Nucleus accumbens (tissue), 56 donors: ENCODE data around the gene ELMO1.
A peak's percentile ranks its signal among the peaks of the same experiment; 100 is the strongest.
"Not testable (repeated sequence)": the region's sequence is repeated elsewhere in the genome, so short reads cannot be mapped to it uniquely, and the experiment has no call there.

ENCODE experiments used
- DNase-seq, 56 donors: peaks; one replicate each; lab custom pipeline; 2025; lab: John Stamatoyannopoulos, UW

The ELMO1 gene

GRCh38 chr7:37173670-37174069, 275.0 kb downstream of the ELMO1 start:
- DNase-seq, result no peak

GRCh38 chr7:37162106-37162505, 286.6 kb downstream of the ELMO1 start:
- no peak for DNase-seq

GRCh38 chr7:37160656-37161055, 288.0 kb downstream of the ELMO1 start:
- no peak for DNase-seq

- DNase-seq, result no peak
These were observed 295.3 kb downstream of the ELMO1 start for GRCh38 chr7:37153376-37153775.

- no peak for DNase-seq
These were observed 296.8 kb downstream of the ELMO1 start for GRCh38 chr7:37151741-37152413.

- DNase-seq, result no peak
These were observed 297.8 kb downstream of the ELMO1 start for GRCh38 chr7:37150856-37151255.

GRCh38 chr7:37150180-37150579, 298.5 kb downstream of the ELMO1 start:
- DNase-seq, result no peak

- DNase-seq, result no peak
These were observed 298.9 kb downstream of the ELMO1 start for GRCh38 chr7:37149773-37150124.

- DNase-seq, result peak in 4 of 56 donors; percentile 3 to 9 (median 5)
These were observed 299.5 kb downstream of the ELMO1 start for GRCh38 chr7:37149051-37149772.

- no peak for DNase-seq
These were observed 303.0 kb downstream of the ELMO1 start for GRCh38 chr7:37145682-37146081.

GRCh38 chr7:37144423-37144822, 304.2 kb downstream of the ELMO1 start:
- DNase-seq, result no peak

GRCh38 chr7:37142958-37143357, 305.7 kb downstream of the ELMO1 start:
- no peak for DNase-seq

- no peak for DNase-seq
These were observed 306.9 kb downstream of the ELMO1 start for GRCh38 chr7:37141742-37142141.

GRCh38 chr7:37133902-37134301, 314.8 kb downstream of the ELMO1 start:
- DNase-seq, result not testable (repeated sequence)

- DNase-seq, result no peak
These were observed 316.8 kb downstream of the ELMO1 start for GRCh38 chr7:37131855-37132254.

GRCh38 chr7:37129035-37129425, 319.6 kb downstream of the ELMO1 start:
- no peak for DNase-seq

- DNase-seq, result no peak
These were observed 320.2 kb downstream of the ELMO1 start for GRCh38 chr7:37128327-37129034.

GRCh38 chr7:37119296-37119860, 329.3 kb downstream of the ELMO1 start:
- DNase-seq, result no peak

- peak in 5 of 56 donors; percentile 5 to 18 (median 15) for DNase-seq
These were observed 330.7 kb downstream of the ELMO1 start for GRCh38 chr7:37118004-37118403.

- no peak for DNase-seq
These were observed 331.4 kb downstream of the ELMO1 start for GRCh38 chr7:37117292-37117691.

- no peak for DNase-seq
These were observed 332.5 kb downstream of the ELMO1 start for GRCh38 chr7:37116093-37116701.
